Upper lobe of right lung (tissue), 1 donor: ENCODE data around the gene DNPH1. TPM values are rescaled to one million over a fixed set of nuclear protein-coding genes. Genes with fewer than 3 reads are reported as not detected.

Source experiments
- ATAC-seq: fragments of 200-7000 bp; cut with Tn5 transposase; one replicate; pipeline ENCODE4 v1.9.1; 2020; ENCODE audit warnings: mild to moderate bottlenecking, moderate library complexity
- DNase-seq: peaks from one replicate; pipeline ENCODE4 v3.0.0-alpha.2; 2020
- H3K27ac ChIP-seq: fragments of 200-600 bp; one replicate; pipeline ENCODE4 v1.8.0; 2022
- H3K27me3 ChIP-seq: fragments of 200-600 bp; one replicate; pipeline ENCODE4 v1.8.0; 2022; ENCODE audit warnings: mild to moderate bottlenecking
- H3K36me3 ChIP-seq: fragments of 200-600 bp; one replicate; pipeline ENCODE4 v1.8.0; 2022
- H3K4me1 ChIP-seq: fragments of 200-600 bp; one replicate; pipeline ENCODE4 v1.8.0; 2022
- H3K4me3 ChIP-seq: fragments of 200-600 bp; one replicate; pipeline ENCODE4 v1.8.0; 2022; ENCODE audit warnings: mild to moderate bottlenecking
- H3K9me3 ChIP-seq: fragments of 200-600 bp; one replicate; pipeline ENCODE4 v1.8.0; 2022
- CTCF ChIP-seq: fragments of 200-600 bp; IDR thresholded peaks from one replicate; pipeline ENCODE4 v1.8.0; 2022; ENCODE audit warnings: antibody characterized with exemption
- intact Hi-C: fragments of 100-400 bp; cut with DNase I; formaldehyde crosslinking; loops from one replicate; pipeline ENCODE4 v1.11.0; 2022
- total RNA-seq: library from RNA; stranded (reverse); fragmentation: NEBNext Ultra II Directional; extraction: Animal tissue kit (Norgen Biotek cat#: 25700); gene quantifications from one replicate; pipeline ENCODE4 v1.2.1, GENCODE V29; 2021
- donor health status: DM: no; HTN: yes; CAD: no; lungs with severe emphysema.

The DNPH1 gene
- total RNA-seq, 1 donor from 2014 or later = 27.6 TPM

GRCh38 chr6:43235841-43236240 is 6.6 kb upstream of the DNPH1 start:
- TF ChIP-seq CTCF = no peak
- intact Hi-C loops = no loop called here
- ATAC-seq = no peak

GRCh38 chr6:43231735-43232450 is 2.6 kb upstream of the DNPH1 start:
- no peak for ATAC-seq
- H3K4me3 ChIP-seq = no peak overlapping the region
- no peaks in the 10 kb centered on the region for H3K36me3 ChIP-seq
- no peak overlapping the region for H3K27ac ChIP-seq
- peaks cover 8% of the 10 kb centered on the region for H3K27me3 ChIP-seq
- intact Hi-C loops = no loop called here
- H3K9me3 ChIP-seq = no peaks in the 10 kb centered on the region
- DNase-seq = no peak
- TF ChIP-seq CTCF = no peak
- H3K4me1 ChIP-seq = peaks cover 10% of the 10 kb centered on the region

More at GRCh38 chr6:43235841-43236240, 6.6 kb upstream of the DNPH1 start:
- no peak for DNase-seq
- no peak overlapping the region for H3K27ac ChIP-seq
- no peaks in the 10 kb centered on the region for H3K36me3 ChIP-seq
- no peaks in the 10 kb centered on the region for H3K9me3 ChIP-seq
- no peaks in the 10 kb centered on the region for H3K4me1 ChIP-seq
- no peak overlapping the region for H3K4me3 ChIP-seq
- peaks cover 20% of the 10 kb centered on the region for H3K27me3 ChIP-seq

- intact Hi-C loops = no loop called here
- peaks cover 10% of the 10 kb centered on the region for H3K4me1 ChIP-seq
- no peak overlapping the region for H3K27ac ChIP-seq
- peaks cover 8% of the 10 kb centered on the region for H3K27me3 ChIP-seq
- H3K4me3 ChIP-seq = no peak overlapping the region
- H3K36me3 ChIP-seq = no peaks in the 10 kb centered on the region
- no peak for DNase-seq
- H3K9me3 ChIP-seq = no peaks in the 10 kb centered on the region
- no peak for ATAC-seq
- no peak for TF ChIP-seq CTCF
These were observed 1.8 kb upstream of the DNPH1 start for GRCh38 chr6:43231053-43231452.

GRCh38 chr6:43229803-43230620 is 731 bp upstream of the DNPH1 start:
- no peaks in the 10 kb centered on the region for H3K36me3 ChIP-seq
- TF ChIP-seq CTCF = no peak
- H3K27ac ChIP-seq = no peak overlapping the region
- H3K4me3 ChIP-seq = peak overlapping the region; percentile 62
- DNase-seq (peak; percentile 31), ATAC-seq (no peak)
- H3K9me3 ChIP-seq = no peaks in the 10 kb centered on the region
- peaks cover 8% of the 10 kb centered on the region for H3K27me3 ChIP-seq
- peaks cover 10% of the 10 kb centered on the region for H3K4me1 ChIP-seq
- intact Hi-C loops = no loop called here

- Histone ChIP-seq H3K9me3 (no peaks in the 10 kb centered on the region), H3K27me3 (peaks cover 6% of the 10 kb centered on the region), H3K4me1 (peaks cover 17% of the 10 kb centered on the region), H3K4me3 (no peak overlapping the region), H3K27ac (no peak overlapping the region), H3K36me3 (peaks cover 15% of the 10 kb centered on the region)
- intact Hi-C loops = no loop called here
- ATAC-seq (no peak), DNase-seq (peak; percentile 52)
- TF ChIP-seq CTCF = no peak
These were observed 3.0 kb downstream of the DNPH1 start for GRCh38 chr6:43226192-43226851.
